Progenitor cell of endocrine pancreas (in vitro differentiated cells): ENCODE data around the gene FATE1. TPM values are rescaled to one million over a fixed set of nuclear protein-coding genes. Genes with fewer than 3 reads are reported as not detected.

Source experiments
- DNase-seq: peaks from one replicate; pipeline ENCODE4 v3.0.0; 2021; ENCODE audit warnings: low spot score; ENCODE audit not compliant: unreplicated experiment
- H3K27ac Mint-ChIP-seq: 2 replicates; pipeline ENCODE4 v1.8.0; 2021; ENCODE audit warnings: mild to moderate bottlenecking, moderate library complexity, mixed read lengths
- H3K27me3 Mint-ChIP-seq: 2 replicates; pipeline ENCODE4 v1.8.0; 2021; ENCODE audit warnings: mixed read lengths
- H3K36me3 Mint-ChIP-seq: 2 replicates; pipeline ENCODE4 v1.8.0; 2022; ENCODE audit warnings: mixed read lengths; ENCODE audit not compliant: insufficient read depth
- H3K4me1 Mint-ChIP-seq: 2 replicates; pipeline ENCODE4 v1.8.0; 2021; ENCODE audit warnings: low read depth, mixed read lengths
- H3K4me3 Mint-ChIP-seq: 2 replicates; pipeline ENCODE4 v1.8.0; 2021; ENCODE audit warnings: low read depth, mild to moderate bottlenecking, moderate library complexity, mixed read lengths
- H3K9me3 Mint-ChIP-seq: 2 replicates; pipeline ENCODE4 v1.8.0; 2021; ENCODE audit warnings: low read depth, mixed read lengths
- total RNA-seq: library from RNA; stranded (reverse); gene quantifications from 2 replicates; pipeline ENCODE4 v1.2.1, GENCODE V29; 2021
- TF ChIP-seq, protein P1 (sequence below): fragments of 200-600 bp; sonication (generic); IDR thresholded peaks from one replicate; pipeline ENCODE4 v1.5.0; 2021; ENCODE audit warnings: antibody characterized with exemption, mild to moderate bottlenecking; ENCODE audit not compliant: unreplicated experiment

The FATE1 gene
- total RNA-seq, 1 donor from 2014 or later, result not detected

DNA sequence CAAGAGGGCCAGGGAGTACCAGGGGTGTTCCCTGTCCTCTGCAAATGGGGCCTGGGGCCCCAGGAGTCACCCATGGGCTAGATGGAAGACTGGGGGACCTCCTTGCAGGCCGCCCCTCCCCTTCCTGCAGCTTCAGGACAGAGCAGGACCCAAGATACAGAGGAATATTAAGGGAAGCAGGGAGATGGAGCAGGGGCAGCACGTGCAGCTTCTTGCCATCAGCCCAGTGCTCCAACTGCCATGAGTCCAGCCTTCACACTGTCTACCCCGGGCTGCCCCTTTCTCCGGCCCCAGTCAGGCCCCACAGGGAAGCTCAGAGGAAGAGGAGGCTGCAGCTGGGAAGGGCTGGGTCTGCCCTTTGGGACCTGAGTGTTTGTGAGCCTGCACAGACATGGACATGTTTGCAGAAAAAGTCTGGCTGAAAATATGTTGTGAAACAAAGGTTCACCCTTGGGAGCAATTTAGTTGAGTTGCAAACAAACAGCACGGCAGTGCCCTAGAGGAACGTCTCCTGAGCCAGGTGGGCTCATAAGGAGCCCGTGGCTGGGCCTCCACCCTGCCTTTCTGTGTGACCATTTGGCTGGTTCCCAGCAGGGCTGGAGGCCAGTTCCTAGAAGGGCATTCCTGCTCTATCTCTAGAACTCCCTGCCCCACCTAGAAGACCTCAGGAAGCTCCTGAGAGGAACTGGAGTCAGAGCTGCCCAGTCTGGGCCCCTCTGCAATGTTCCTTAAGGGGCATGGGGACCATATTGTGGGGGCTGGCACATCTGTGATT is 8.9 kb downstream of the FATE1 start:
- Mint-ChIP-seq H3K4me1 (no peaks in the 10 kb centered on the region), H3K4me3 (no peak overlapping the region), H3K27me3 (peaks cover 13% of the 10 kb centered on the region), H3K36me3 (no peaks in the 10 kb centered on the region), H3K9me3 (peaks cover 5% of the 10 kb centered on the region), H3K27ac (no peak overlapping the region)
- TF ChIP-seq, protein P1, sequence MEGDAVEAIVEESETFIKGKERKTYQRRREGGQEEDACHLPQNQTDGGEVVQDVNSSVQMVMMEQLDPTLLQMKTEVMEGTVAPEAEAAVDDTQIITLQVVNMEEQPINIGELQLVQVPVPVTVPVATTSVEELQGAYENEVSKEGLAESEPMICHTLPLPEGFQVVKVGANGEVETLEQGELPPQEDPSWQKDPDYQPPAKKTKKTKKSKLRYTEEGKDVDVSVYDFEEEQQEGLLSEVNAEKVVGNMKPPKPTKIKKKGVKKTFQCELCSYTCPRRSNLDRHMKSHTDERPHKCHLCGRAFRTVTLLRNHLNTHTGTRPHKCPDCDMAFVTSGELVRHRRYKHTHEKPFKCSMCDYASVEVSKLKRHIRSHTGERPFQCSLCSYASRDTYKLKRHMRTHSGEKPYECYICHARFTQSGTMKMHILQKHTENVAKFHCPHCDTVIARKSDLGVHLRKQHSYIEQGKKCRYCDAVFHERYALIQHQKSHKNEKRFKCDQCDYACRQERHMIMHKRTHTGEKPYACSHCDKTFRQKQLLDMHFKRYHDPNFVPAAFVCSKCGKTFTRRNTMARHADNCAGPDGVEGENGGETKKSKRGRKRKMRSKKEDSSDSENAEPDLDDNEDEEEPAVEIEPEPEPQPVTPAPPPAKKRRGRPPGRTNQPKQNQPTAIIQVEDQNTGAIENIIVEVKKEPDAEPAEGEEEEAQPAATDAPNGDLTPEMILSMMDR, result no peak
- DNase-seq, result no peak

DNA sequence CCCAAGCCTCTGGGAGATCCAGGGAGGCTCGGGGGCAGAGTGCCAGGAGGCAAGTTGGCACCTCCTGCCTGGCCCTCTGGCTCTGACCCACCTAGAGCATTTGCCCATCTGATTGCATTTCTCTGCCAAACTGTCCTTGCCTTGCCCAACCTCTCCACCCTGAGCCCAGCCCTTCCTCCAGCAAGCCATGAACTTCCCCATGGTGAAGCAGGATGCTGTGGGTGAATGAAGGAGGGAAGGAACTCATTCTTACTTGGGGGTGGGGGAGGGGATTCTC is 9.4 kb downstream of the FATE1 start:
- Mint-ChIP-seq H3K36me3 (no peaks in the 10 kb centered on the region), H3K4me1 (no peaks in the 10 kb centered on the region), H3K9me3 (peaks cover 5% of the 10 kb centered on the region), H3K27ac (no peak overlapping the region), H3K4me3 (no peak overlapping the region), H3K27me3 (peaks cover 13% of the 10 kb centered on the region)
- no peak for DNase-seq
- TF ChIP-seq, protein P1, result no peak

DNA sequence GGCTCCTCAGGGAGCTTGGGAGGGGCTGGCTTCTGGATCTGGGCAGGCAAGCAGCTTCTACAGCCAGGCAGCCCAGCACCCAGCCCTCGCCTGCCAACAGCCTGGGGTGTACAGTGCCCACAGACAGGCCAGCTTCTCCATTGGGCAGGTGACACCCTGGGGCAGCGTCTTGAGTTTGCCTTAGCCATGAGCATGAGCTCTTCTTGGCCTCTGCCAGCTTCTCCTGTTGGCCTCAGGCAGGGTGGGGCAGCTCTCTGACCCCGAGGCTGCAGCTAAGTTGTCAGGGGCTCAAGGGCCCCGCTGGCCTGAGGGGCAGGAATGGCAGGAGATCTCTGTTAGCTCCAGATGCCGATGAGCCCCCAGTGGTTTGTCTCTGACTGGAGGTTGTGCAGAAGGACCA is 10.9 kb downstream of the FATE1 start:
- Mint-ChIP-seq H3K4me1 (no peaks in the 10 kb centered on the region), H3K27ac (no peak overlapping the region), H3K9me3 (peaks cover 5% of the 10 kb centered on the region), H3K27me3 (peaks cover 13% of the 10 kb centered on the region), H3K36me3 (no peaks in the 10 kb centered on the region), H3K4me3 (no peak overlapping the region)
- TF ChIP-seq, protein P1, result no peak
- no peak for DNase-seq

DNA sequence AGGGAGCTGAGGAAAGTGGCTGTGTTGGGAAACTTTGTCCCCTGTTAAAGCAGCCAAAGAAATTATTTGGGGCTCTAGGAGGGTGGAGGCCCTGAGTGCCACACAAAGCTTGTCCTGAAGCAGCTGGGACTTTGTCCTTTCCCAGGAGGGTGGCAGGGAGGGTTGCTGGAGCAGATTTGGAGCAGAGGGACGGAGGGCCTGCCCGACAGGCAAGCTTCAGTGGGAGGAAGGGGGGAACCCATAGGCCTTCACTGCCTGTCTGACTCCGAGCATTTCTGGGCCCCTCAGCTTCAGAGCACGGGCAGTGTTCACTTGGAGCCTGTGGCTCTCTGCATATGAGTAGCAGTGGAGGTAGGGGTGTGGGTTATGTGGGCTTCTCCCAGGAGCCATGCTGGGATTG is 11.5 kb downstream of the FATE1 start:
- Mint-ChIP-seq H3K27me3 (peaks cover 17% of the 10 kb centered on the region), H3K4me1 (no peaks in the 10 kb centered on the region), H3K9me3 (peaks cover 5% of the 10 kb centered on the region), H3K36me3 (no peaks in the 10 kb centered on the region), H3K4me3 (no peak overlapping the region), H3K27ac (no peak overlapping the region)
- DNase-seq, result no peak
- TF ChIP-seq, protein P1, result no peak

DNA sequence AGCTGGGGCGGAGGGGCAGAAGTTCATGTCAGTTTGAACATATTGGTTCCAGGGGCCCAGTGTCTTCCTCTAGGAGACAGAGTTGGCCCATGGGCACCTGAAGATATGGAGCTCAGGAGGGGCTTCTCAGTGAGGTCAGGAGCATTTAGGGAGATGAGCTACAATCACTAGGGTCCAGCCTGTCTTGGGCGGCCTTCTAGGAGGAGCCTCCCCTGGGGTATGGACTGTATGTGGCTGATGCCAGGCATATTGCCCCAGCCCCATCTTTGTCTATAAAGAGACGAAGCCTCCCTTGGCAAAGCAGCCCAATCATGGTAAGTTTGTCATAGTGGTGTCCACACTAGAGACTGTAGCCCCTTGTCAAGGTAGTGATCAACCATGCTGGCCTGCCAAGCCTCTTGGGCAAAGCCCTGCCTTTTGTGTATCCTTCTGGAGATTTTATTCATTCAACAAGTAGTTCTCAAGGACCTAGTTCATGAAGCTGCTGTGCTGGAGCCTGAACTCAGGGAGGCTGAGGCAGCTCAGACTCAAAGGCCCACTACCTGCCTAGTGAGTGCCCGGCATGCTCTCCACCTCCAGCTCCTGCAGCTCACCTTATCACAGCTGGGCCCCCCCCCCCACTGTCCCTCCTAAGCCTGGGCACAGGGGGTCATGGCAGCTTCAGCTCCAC is 13.4 kb downstream of the FATE1 start:
- no peaks in the 10 kb centered on the region for H3K36me3 Mint-ChIP-seq
- peaks cover 7% of the 10 kb centered on the region for H3K9me3 Mint-ChIP-seq
- TF ChIP-seq, protein P1, result no peak
- no peak overlapping the region for H3K27ac Mint-ChIP-seq
- peaks cover 8% of the 10 kb centered on the region for H3K27me3 Mint-ChIP-seq
- H3K4me3 Mint-ChIP-seq, result no peak overlapping the region
- H3K4me1 Mint-ChIP-seq, result no peaks in the 10 kb centered on the region
- no peak for DNase-seq
